Adrenal gland (tissue), 5 donors: ENCODE results near the gene KCNIP3.

Source experiments
- CTCF ChIP-seq, 6 experiments: fragments of 450-650 bp in 4 of 6; fragments of 200-600 bp in 2 of 6; sonication (generic) in 1 of 6; IDR thresholded peaks; 1 replicate in 5 of 6; 2 replicates in 1 of 6; pipeline versions ENCODE4 v1.5.1 to v1.8.0; 2016 to 2021; ENCODE audit warnings: antibody characterized with exemption in 6 of 6, mild to moderate bottlenecking in 2 of 6, moderate library complexity in 1 of 6
- POLR2A ChIP-seq, 2 donors: fragments of 450-650 bp; IDR thresholded peaks; one replicate each; pipeline ENCODE4 v1.6.1; 2017; ENCODE audit warnings: antibody characterized with exemption in 2 of 2, mild to moderate bottlenecking in 2 of 2, moderate library complexity in 1 of 2
- donor health status: DM: no; HTN: no; CAD: no.

DNA sequence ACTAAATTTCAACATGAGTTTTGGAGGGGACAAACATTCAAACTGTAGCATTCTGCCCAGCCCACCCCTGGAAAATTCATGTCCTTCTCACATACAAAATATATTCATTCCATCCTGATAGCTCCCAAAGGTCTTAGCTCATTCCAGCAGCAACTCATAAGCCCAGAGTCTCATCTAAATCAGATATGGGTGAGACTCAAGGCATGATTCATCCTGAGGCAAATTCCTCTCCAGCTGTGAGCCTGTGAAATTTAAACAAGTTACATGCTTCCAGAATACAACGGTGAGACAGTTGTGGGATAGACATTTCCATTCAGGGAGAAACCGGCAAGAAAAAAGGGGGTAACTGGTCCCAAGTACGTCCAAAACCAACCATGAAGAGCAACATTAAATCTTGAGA, 61.9 kb downstream of the KCNIP3 start:
- TF ChIP-seq POLR2A (IDR thresholded peaks at IDR 0.05) (no peak), CTCF (IDR thresholded peaks at IDR 0.05) (no peak)
